ENCODE results near the gene PIP4K2A.
"Not testable (repeated sequence)": the region's sequence is repeated elsewhere in the genome, so short reads cannot be mapped to it uniquely, and the experiment has no call there.

PIP4K2A gene

DNA sequence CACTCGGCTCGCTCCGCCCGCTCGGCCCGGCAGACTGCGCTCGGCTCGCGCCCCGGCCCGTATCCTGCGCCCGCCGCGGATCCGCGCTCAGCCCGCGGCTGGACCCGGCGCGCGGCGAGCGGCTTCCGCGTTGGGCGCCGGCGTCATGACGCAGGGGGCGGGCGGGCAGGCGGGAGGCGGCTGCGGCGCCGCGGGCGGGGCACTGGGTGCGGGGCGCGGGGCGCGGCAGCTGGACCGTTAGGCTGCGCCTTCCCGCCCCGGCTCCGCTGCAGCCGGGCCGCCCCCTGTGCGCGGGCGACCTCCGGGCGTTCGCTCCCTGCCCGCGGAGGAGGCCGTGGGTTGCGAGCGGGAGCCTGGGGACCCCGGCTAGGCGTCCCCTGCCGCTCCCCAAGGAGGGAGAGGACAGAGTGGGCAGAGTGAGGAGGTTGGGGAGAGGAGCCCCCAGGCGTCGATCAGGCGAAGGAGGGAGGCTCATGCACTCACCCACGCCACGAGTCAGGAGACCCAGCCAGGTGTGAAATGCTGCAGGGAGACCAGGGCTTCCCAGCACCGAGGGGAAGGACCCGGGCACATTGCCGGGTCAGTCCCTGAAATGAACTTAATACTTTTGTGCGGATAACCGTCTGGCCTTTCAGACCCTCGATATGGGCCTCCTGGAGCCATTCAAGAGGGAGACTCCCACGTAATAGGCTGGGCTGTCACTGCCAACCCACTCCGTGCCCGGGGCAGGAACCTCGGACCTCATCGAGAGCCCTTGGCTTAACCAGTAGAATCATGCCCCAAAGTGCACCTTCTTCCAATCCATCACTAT, at the start of gene PIP4K2A:
Gene PIP4K2A, minus strand, starts transcription at position 100 of the 811 bp plus-strand sequence. CDS start 252 bp downstream, outside the sequence.
- peak; percentile 62 for DNase-seq

DNA sequence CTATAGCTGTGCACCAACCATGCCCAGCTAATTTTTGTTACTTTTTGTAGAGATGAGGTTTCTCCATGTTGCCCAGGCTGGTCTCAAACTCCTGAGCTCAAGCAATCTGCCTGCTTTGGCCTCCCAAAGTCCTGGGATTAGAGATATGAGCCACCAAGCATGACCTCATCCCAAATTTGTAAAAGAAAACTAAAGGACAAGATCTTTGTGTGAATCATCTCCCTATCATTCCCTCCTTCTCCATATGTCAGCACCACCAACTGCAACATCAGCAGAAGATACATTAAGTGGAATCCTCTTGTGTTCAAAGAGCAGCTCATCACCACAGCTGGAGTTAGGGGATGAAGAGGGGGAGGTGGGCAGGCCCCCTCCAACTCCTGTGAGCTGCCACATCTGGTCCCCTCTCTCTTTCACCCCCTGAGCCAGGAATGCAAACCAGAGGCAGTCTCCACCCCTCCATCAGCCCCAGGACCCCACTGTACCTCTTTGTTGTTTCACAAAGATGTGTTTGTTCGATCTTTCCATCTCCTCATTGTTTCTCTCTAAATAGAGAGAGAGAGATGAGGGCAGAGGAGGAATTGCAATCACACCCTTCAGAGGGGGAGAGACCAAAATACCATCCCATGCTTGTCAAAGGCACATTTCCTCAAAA, 47.3 kb upstream of the PIP4K2A start:
- no peak for DNase-seq

DNA sequence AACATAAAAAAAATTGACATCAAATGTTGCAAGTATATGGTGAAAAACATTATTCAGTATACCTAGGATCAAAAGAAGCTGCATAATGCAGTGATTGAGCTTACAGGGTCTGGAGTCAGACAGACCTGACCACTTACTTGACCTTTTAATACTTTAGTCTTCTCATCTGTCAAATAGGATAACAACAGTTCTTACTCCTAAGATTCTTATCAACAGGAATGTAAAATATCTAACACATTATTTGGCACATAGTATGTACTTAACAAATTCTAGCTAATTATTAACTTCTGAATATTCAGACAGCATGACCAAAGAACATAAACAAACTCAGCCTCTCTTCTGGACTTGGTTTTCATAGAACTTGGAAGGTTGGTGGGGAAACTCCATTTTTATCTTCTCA, 45.6 kb upstream of the PIP4K2A start:
- no peak for DNase-seq

DNA sequence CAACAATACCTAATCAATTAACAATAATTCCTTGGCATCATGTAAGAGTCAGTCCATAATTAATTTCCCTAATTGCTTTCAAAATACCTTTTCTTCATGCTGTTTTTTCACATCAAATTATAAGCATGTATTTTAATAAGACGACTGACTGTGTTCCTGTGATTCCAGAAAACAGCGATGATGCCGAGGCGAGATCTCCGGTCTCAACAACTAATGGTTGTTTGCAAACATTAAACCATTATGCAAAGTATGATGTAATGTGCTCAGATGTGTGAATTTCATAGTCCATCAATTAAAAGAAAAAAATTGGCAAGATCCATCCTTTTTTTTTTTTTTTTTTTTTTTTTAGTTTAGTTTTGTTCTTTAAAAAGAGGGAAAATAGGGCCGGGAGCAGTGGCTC, 44.5 kb upstream of the PIP4K2A start:
- no peak for DNase-seq

DNA sequence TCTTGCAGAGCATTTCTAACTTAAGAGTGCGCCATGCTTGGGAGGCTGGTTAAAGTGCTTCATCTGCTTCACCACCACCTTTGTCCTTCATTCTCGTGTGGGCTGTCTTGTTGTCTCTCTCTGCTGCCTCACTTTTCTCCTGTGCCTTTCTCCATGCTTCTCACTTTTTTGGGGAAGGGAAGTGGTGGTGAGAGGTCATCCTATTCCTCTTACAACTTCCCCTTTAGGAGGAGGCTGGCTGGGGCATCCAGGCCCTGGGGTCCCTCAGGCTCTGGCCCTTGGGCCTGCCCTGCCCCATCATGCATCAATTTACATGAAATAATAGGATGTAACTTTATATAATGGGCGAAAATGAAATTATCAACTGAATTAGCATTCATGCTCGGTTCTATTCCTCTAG, 39.9 kb upstream of the PIP4K2A start:
- no peak for DNase-seq

DNA sequence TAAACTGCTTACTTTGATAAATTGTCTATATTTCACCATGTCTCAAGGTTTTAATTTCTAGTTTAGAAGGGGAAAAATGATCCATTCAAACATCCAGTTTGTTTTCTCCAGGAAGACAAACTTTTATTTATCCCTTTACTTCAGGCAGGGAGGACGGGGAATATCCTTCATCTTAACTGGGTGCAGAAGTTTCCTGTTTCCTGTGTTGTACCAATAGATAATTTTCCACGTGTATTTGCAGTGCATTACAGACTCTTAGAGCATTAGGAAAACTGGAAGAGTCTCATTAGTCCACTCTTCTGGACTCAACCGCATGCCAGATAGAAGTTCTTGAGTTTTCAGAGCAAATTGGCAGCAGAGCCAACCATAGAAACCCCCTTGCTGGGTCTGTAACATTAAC, 39.4 kb upstream of the PIP4K2A start:
- DNase-seq, result no peak

DNA sequence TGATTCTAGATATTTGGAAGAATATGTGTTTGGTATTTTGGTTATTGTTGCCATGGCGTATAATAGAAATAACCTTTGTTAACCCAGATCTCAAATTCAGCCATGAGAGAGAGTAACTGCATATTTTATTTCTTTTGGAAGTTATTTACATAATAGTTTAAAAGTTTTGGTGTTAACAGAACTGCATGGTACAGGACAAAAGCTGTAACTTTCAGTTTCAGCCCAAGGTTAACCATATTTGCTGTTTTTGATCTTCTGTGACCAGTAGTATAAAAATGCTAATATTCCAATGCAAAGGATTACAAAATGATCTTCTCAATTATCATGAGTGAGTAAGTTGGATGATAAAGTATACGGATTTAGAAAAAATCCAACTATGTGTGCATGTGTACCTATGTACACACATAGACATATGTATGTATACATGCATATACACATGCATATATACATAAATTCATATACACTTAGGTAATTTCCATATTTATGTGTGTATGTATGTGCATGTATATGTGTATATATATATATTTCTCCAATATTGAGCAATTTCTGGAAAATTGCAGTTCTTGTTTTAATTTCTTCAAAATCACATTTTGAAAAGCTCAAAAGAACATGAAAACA, 38.0 kb upstream of the PIP4K2A start:
- no peak for DNase-seq

DNA sequence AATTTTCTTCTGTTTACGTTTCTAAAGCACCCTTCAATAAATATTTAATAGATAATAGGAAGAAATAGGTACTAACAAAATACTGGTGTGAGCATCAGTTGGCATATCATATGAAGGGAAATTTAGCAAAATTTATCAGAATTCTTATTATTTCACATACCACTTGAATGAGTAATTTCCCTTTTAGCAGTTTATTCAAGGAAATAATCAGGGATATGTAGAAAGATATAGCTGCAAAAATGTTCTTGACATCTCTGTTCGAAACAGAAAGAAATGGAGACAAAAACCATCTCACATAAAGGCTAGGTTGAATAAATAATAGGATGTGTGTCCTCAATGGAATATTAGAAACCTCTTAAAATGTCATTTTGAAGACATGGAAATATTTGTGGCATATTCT, 35.8 kb upstream of the PIP4K2A start:
- no peak for DNase-seq

DNA sequence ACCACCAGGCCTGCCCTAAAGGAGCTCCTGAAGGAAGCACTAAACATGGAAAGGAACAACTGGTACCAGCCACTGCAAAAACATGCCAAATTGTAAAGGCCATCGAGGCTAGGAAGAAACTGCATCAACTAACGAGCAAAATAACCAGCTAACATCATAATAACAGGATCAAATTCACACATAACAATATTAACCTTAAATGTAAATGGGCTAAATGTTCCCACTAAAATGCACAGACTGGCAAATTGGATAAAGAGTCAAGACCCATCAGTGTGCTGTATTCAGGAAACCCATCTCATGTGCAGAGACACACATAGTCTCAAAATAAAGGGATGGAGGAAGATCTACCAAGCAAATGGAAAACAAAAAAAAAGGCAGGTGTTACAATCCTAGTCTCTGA, 30.5 kb upstream of the PIP4K2A start:
- not testable (repeated sequence) for DNase-seq

DNA sequence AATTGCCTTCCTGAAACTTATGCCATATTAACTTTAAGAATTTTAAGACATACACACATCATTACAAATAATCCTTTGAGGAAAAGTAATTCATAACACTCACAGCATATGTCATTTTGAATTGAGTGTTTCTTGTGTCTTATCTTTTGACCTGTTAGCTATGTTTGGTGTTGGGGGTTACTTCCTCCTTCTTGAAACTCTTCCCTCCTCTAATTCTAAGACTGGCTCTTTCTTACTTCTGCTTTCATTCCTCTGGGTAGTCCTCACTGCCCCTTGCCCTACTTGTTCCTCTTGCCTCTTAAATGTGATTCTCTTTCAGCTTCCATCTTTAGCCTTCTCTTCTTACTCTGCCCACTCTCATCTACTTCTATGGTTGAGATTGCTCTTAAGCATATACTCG, 28.3 kb upstream of the PIP4K2A start:
- DNase-seq, result no peak

DNA sequence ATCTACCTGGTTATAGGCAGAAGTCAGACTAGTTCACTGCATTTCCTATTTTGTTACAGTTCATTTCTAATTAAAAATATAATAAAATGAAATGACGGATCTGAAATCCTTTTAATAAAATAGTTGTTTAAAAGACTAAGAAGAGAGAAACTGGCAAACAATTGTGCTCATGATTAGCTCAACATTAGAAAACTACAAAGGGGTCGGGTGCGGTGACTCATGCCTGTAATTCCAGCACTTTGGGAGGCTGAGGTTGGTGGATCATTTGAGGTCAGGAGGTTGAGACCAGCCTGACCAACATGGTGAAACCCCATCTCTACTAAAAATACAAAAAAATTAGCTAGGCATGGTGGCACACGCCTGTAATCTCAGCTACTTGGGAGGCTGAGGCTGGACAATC, 27.3 kb upstream of the PIP4K2A start:
- not testable (repeated sequence) for DNase-seq

DNA sequence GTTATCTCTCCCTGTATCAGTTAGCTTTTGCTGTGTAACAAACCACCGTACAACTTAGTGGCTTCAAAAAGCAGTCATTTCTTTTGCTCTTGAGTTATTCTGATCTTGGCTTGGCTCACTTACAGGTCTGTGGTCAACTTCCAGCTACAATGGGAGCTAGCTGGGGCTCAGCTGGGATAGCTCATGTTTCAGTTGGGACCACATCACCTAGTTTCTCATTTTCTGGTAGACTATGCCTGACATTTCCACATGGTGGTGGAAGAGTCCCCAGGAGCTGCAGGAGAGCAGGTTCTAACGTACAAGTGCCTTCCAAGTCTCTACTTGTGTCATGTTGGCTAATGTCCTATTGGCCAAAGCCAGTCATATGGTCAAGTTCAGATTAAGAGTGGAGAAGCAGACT, 25.8 kb upstream of the PIP4K2A start:
- DNase-seq, result no peak

DNA sequence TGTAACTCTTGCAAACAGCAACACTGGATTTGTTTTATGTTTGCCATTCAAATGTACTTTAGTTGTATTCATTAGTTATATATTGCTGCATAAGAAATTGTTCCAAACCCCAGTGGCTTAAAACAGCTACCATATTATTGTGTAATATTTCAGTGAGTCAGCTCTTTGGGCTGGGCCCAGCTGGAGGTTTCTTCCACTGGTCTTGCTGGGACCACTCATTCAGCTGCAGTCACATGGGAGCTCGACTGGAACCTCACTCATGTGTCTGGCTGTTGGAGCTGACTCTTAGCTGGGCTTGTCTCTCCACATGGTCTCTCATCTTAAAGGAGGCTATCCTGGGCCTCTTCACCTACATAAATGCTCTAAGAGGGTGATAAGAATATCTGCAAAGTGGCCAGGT, 23.2 kb upstream of the PIP4K2A start:
- no peak for DNase-seq

DNA sequence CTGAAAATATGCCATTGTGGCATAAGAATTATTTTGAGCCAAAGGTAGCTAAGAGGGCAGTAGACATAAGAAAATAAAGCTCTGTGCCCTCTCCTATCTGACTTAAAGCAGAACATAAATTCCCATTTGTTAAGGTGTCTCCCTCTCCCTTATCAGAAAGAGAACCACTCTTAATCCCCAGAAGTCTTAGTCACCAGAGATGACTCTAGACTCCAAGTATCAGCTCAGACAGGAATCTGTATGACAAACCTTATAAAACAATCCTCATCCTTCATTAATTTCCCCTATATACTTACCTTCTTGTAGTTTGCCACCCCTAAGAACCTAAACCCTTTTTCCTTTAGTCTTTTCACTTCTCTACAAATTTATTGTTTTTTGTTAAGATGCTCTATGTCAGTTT, 21.8 kb upstream of the PIP4K2A start:
- no peak for DNase-seq

DNA sequence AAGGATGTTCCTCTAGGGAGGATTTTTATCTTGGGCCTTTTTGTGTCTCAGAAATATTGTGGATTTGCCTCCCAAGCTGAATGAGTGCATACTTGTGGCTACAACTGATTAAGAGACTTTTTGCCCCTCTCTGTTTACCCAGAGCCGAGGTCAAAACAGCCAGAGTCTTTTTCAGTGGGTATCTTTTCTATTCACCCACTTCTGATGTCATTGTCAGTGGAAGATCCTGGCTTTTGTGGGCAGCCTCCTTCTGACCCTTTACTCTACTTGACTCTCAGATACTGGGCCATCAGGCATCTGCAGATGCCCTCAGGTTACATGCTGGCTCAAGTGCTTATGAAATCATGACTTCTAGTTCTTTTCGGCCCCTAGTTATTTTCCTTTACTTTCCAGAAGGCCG, 19.6 kb upstream of the PIP4K2A start:
- DNase-seq, result no peak

DNA sequence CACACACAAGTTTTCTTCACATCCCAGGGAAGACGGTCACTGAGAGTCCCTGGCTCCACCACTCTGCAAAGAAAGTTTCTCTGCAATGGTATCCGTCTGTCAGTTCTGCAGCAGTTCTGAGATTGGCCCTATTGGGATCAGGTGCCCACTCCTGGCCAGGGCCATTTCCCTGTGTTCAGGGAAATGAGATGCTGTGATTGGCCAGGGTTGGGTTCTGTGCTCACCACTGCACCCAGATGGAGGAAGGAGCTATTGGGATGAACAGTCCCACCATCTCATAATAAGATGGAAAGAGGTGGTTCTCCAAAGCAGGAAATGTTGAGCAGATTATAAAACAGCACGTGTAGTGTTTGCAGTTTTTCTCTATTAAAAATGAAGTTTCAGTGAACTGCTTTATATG, 13.3 kb upstream of the PIP4K2A start:
- DNase-seq, result no peak

DNA sequence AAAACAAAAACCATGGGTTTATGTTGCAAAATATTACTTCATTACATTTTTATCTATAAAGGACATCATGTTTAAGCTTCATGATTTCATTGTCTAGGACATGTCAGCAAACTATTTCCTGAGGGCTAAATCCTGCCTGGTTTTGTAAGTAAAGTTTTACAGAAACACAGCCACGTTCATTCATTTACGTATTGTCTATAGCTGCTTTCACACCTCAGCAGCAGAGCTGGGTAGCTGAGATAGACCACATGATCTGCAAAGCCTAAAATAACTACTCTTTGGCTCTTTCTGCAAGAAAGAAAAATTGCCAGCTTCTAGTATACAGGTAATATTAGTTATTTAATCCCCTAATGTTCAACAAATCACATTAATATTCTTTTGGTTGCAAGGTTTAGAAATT, 12.7 kb upstream of the PIP4K2A start:
- no peak for DNase-seq

DNA sequence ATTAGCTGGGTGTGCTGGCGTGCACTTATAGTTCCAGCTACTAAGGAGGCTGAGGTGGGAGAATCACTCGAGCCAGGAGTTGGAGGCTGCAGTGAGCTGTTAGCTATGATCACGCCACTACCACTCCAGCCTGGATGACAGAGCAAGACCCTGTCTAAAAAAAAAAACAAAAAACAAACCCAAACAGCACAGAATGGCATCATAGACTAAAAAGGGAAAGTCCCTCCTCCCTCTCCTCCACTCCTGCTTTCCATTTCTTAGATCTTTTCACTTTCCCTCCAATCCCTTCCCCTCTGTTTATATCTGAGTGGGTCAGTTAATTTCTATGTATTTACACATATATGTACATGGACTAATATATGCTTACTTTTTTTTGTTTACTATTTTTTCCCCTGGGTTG, 10.4 kb upstream of the PIP4K2A start:
- no peak for DNase-seq

DNA sequence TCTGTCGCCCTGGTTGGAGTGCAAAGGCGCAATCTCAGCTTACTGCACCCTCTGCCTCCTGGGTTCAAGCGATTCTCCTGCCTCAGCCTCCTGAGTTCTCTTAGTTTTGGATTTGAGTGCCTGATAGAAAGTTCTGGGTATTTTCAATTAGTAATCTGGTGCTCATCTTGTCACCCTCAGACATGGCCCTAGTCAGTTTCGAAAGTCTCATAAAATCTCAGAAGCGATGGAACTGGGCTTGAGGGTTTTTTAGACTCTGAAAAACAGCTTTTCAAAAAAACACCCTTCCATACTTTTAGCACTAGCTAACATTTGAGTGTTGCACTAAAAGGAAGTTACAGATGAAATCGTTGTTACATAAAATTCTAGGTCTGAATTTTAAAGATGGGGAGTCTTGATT, 9.4 kb upstream of the PIP4K2A start:
- DNase-seq, result no peak

DNA sequence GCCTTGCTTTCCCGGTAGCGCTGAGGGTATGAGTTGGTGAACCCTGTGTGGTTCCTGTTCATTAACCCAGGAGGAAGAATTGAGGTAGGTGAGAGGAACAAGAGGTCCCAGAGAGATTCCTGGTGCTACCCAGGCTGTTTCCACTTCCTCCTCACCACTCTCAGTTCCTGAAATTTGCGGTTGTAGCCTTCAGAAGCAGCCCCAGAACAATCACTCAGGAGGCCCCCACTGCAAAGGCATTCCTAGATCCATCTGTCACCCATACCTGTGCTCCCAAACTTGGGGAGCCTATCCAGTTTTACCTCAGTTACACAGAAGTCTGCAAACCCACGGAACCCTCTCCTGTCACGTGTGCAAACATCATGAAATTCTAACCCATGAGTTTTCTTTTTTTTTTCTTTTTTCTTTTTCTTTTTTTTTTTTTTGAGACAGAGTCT, 9.0 kb upstream of the PIP4K2A start:
- no peak for DNase-seq

DNA sequence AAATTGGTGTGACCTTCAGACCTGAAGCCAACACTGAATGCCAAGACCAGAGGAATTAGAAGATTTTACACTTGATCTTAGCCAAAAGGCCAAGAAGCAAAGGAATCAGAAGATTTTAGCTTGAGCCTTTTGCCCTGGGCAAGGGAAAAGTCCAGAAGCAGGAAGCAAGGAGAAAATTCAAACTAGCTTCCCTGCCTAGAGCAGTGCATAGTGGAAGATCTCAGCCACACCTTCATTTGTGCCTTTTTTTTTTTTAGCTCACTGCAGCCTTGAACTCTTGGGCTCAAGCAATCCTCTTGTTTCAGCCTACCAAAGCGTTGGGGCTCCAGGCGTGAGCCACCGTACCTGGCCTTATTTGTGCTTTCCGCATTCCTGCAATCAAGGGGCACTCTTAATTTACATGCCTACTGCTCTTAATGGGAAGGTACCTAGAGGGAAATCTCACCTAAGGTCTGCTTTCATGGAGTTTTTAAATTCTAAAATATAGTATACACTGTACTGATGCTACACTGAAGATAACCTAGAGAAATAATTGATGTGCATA, 8.3 kb upstream of the PIP4K2A start:
- no peak for DNase-seq

DNA sequence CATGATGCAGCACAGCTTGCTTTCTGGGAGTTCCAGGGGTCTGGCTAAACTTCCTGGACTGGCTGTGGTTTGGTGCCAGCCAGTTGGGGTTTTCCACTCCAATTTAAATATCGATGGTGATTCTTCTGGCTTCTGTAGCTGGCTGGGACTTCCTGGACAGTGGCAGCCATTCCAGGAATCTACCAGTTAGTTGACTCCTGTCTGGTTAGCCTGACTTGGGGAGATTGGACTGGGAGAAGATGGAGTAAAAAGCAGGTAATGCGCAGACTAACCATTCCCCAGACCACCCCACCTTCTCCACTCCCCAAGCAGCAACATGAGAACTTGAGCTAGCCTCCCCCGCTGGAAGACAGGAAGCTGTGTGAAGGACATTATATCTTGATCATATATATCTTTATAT, 6.3 kb upstream of the PIP4K2A start:
- DNase-seq, result no peak

DNA sequence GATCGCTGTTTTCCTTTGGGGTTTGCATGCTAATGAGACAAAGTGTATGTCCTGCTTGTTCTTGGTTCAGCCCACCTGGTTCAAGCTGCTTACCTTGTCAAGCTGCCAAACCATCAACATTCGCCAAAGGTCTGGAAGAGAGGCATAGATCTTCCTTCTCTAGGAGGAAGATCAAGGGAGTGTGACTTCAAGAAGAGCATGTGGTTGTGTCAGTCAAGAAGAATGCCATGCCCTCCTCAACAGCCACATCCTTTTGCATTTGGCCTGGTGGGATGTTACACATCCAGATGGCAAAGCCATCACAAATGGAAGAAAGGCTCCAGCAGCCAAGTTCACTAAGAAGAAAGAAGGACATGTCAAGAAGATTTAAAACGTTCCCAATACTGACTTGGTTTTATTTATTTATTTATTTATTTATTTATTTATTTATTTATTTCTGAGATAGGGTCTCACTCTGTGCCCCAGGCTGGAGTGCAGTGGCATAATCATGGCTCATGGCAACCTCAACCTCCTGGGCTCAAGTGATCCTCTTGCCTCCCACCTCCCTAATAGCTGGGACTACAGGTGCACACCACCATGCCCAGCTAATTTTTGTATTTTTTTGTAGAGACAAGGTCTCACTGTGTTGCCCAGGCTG, 5.1 kb upstream of the PIP4K2A start:
- no peak for DNase-seq
